Smooth muscle cell (in vitro differentiated cells): Measurements from ENCODE around the gene MPLKIP. TPM values are rescaled to one million over a fixed set of nuclear protein-coding genes. Genes with fewer than 3 reads are reported as not detected.

ENCODE experiments used
- DNase-seq: peaks from one replicate; lab custom pipeline; 2025; ENCODE audit not compliant: unreplicated experiment; lab: John Stamatoyannopoulos, UW
- H2AFZ ChIP-seq: fragments of 200-600 bp; sonication (generic); 2 replicates; pipeline ENCODE4 v1.6.0; 2016; ENCODE audit warnings: antibody characterized with exemption, low read depth, mild to moderate bottlenecking
- H3F3A ChIP-seq: fragments of 200-600 bp; sonication (generic); 2 replicates; pipeline ENCODE4 v1.6.0; 2017; ENCODE audit warnings: antibody characterized with exemption, low read depth
- H3K27ac ChIP-seq: fragments of 200-600 bp; sonication (generic); 2 replicates; pipeline ENCODE4 v1.5.1; 2016; ENCODE audit warnings: low read depth, mild to moderate bottlenecking
- H3K27me3 ChIP-seq: fragments of 200-600 bp; sonication (generic); 2 replicates; pipeline ENCODE4 v1.6.1; 2016; ENCODE audit warnings: low read depth, mild to moderate bottlenecking
- H3K36me3 ChIP-seq: fragments of 200-600 bp; sonication (generic); 2 replicates; pipeline ENCODE4 v1.5.1; 2016; ENCODE audit warnings: low read depth
- H3K4me1 ChIP-seq: fragments of 200-600 bp; sonication (generic); 2 replicates; pipeline ENCODE4 v1.5.1; 2016; ENCODE audit warnings: low read depth
- H3K4me2 ChIP-seq: fragments of 200-600 bp; sonication (generic); 2 replicates; pipeline ENCODE4 v1.6.0; 2016; ENCODE audit warnings: mild to moderate bottlenecking
- H3K4me3 ChIP-seq: fragments of 200-600 bp; sonication (generic); 2 replicates; pipeline ENCODE4 v1.5.1; 2016; ENCODE audit warnings: mild to moderate bottlenecking
- H3K79me2 ChIP-seq: fragments of 200-600 bp; sonication (generic); 2 replicates; pipeline ENCODE4 v1.6.0; 2016; ENCODE audit warnings: low read depth, mild to moderate bottlenecking
- H3K9ac ChIP-seq: fragments of 200-600 bp; sonication (generic); 2 replicates; pipeline ENCODE4 v1.6.0; 2016; ENCODE audit warnings: low read depth
- H3K9me3 ChIP-seq: fragments of 200-600 bp; sonication (generic); replicated peaks from 2 replicates; pipeline ENCODE4 v1.5.1; 2016; ENCODE audit warnings: low read depth
- H4K20me1 ChIP-seq: fragments of 200-600 bp; sonication (generic); 2 replicates; pipeline ENCODE4 v1.6.0; 2016; ENCODE audit warnings: low read depth
- WGBS: methylation state at CpG from one replicate; pipeline ENCODE4 v1.1.7; 2016; ENCODE audit warnings: low lambda C conversion rate; 5-methylcytosine and 5-hydroxymethylcytosine counted together
- polyA plus RNA-seq: library from polyadenylated mRNA; unstranded; fragments of >200 nt; fragmentation: Nextera tagmentation; extraction: Ambion mirVana; gene quantifications from 2 replicates; pipeline ENCODE4 v1.2.1, GENCODE V29; 2016
- total RNA-seq: library from RNA; depleted of rRNA; stranded (reverse); fragments of >200 nt; gene quantifications from 2 replicates; pipeline ENCODE4 v1.2.3, GENCODE V29; 2014
- TF ChIP-seq, protein P1 (sequence below): fragments of 200-600 bp; sonication (generic); IDR thresholded peaks from 2 replicates; pipeline ENCODE4 v1.5.1; 2017; ENCODE audit warnings: borderline replicate concordance, mild to moderate bottlenecking, antibody characterized with exemption; ENCODE audit not compliant: insufficient read depth, poor library complexity, severe bottlenecking

MPLKIP gene
- total and polyA plus RNA-seq, 2 experiments from 2014 or later, result 38.0 to 40.3 TPM

DNA sequence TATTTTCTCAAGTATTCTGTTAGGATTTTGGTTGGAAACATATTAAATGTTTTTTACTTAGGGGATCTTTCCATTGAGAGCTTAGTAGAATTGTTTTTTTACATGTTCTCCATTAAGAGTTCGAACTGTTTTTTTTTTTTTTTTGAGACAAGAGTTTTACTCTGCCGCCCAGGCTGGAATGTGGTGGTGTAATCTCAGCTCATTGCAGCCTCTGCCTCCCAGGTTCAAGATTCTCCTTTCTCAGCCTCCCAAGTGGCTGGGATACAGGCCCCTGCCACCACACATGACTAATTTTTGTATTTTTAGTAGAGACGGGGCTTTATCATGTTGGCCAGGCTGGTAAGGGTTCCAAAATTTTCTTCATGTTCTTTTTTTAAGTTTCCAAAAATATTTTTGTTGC is 33.2 kb downstream of the MPLKIP start:
- Histone ChIP-seq H3K9ac (no peak overlapping the region), H3F3A (no peaks in the 10 kb centered on the region), H3K4me3 (no peak overlapping the region), H3K79me2 (no peaks in the 10 kb centered on the region), H3K4me1 (no peaks in the 10 kb centered on the region), H3K36me3 (peaks cover 3% of the 10 kb centered on the region), H4K20me1 (peaks cover 39% of the 10 kb centered on the region), H3K27ac (no peak overlapping the region), H3K4me2 (no peak overlapping the region), H2AFZ (no peak overlapping the region), H3K9me3 (no peaks in the 10 kb centered on the region), H3K27me3 (no peaks in the 10 kb centered on the region)
- TF ChIP-seq, protein P1, sequence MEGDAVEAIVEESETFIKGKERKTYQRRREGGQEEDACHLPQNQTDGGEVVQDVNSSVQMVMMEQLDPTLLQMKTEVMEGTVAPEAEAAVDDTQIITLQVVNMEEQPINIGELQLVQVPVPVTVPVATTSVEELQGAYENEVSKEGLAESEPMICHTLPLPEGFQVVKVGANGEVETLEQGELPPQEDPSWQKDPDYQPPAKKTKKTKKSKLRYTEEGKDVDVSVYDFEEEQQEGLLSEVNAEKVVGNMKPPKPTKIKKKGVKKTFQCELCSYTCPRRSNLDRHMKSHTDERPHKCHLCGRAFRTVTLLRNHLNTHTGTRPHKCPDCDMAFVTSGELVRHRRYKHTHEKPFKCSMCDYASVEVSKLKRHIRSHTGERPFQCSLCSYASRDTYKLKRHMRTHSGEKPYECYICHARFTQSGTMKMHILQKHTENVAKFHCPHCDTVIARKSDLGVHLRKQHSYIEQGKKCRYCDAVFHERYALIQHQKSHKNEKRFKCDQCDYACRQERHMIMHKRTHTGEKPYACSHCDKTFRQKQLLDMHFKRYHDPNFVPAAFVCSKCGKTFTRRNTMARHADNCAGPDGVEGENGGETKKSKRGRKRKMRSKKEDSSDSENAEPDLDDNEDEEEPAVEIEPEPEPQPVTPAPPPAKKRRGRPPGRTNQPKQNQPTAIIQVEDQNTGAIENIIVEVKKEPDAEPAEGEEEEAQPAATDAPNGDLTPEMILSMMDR, result no peak
- 88% methylated on average over 3 of the region's 3 CpGs for WGBS
- DNase-seq, result no peak

DNA sequence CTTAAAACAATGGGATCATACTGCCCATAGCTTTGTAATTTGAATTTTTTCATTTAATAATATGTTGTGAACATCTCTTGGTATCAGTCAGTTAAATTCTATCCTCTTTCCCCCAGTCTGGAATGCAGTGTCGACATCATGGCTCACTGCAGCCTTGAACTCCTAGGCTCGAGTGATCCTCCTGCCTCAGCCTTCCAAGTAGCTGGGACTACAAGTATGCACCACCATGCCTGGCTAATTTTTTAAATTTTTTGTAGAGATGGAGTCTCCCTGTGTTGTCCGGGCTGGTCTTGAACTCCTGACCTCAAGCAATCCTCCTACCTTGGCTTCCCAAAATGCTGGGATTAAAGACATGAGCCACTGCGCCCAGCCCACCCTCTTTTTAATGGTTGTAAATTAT is 34.6 kb downstream of the MPLKIP start:
- Histone ChIP-seq H3K27ac (no peak overlapping the region), H3K79me2 (no peaks in the 10 kb centered on the region), H3K9ac (no peak overlapping the region), H2AFZ (no peak overlapping the region), H4K20me1 (peaks cover 51% of the 10 kb centered on the region), H3K9me3 (no peaks in the 10 kb centered on the region), H3F3A (no peaks in the 10 kb centered on the region), H3K4me3 (no peak overlapping the region), H3K4me2 (no peak overlapping the region), H3K4me1 (no peaks in the 10 kb centered on the region), H3K27me3 (no peaks in the 10 kb centered on the region), H3K36me3 (peaks cover 11% of the 10 kb centered on the region)
- 97% methylated on average over 4 of the region's 4 CpGs for WGBS
- DNase-seq, result no peak
- TF ChIP-seq, protein P1, result no peak

DNA sequence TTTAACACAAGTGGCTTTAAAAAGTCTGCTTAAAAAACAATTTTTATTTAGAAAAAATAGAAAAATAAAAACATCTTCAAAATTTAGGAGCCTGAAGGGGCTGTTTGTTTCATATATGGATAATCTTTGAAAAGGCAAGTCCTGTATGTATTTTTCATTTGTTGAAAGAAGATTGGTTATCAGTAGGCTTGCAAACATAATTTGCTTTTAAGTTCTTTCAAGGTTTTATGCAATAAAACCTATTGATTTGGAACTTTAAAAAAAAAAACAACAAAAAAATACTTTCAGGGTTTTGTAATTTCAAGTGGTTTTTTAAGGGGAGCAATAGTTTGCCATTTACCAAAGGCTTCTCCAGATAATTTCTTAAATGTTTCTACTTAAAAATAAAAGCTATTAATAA is 35.6 kb downstream of the MPLKIP start:
- Histone ChIP-seq H3K36me3 (peaks cover 12% of the 10 kb centered on the region), H3K27ac (no peak overlapping the region), H3K9me3 (no peaks in the 10 kb centered on the region), H3F3A (no peaks in the 10 kb centered on the region), H3K9ac (no peak overlapping the region), H3K79me2 (no peaks in the 10 kb centered on the region), H3K4me1 (no peaks in the 10 kb centered on the region), H3K4me2 (no peak overlapping the region), H3K4me3 (no peak overlapping the region), H4K20me1 (peaks cover 46% of the 10 kb centered on the region), H3K27me3 (no peaks in the 10 kb centered on the region), H2AFZ (no peak overlapping the region)
- DNase-seq, result no peak
- TF ChIP-seq, protein P1, result no peak

DNA sequence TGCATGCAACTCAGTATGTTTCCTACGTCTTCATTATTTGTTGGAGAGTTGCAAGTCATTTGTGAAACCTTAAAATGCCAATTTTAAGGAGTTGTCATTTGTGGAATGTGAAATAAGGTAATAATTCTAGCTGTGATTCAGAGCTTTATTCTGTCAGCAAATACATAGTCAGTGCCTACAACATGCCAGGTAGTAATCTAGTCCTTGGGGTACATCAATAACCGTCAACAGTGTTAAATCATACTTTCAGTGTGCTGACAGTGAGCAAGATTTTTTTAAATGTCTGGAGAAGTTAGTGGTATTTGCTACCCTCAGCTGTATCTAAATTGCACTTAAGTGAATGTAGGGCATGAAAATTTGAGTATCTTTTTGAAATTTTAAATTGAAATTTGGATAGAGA is 36.7 kb downstream of the MPLKIP start:
- no peak overlapping the region for H3K27ac ChIP-seq
- WGBS, result 81% methylated on average over 2 of the region's 2 CpGs
- no peak overlapping the region for H3K4me2 ChIP-seq
- no peaks in the 10 kb centered on the region for H3K4me1 ChIP-seq
- H3F3A ChIP-seq, result no peaks in the 10 kb centered on the region
- no peak overlapping the region for H2AFZ ChIP-seq
- H3K36me3 ChIP-seq, result peaks cover 19% of the 10 kb centered on the region
- no peaks in the 10 kb centered on the region for H3K27me3 ChIP-seq
- peaks cover 42% of the 10 kb centered on the region for H4K20me1 ChIP-seq
- H3K79me2 ChIP-seq, result no peaks in the 10 kb centered on the region
- no peak overlapping the region for H3K4me3 ChIP-seq
- TF ChIP-seq, protein P1, result no peak
- no peak overlapping the region for H3K9ac ChIP-seq
- DNase-seq, result no peak
- no peaks in the 10 kb centered on the region for H3K9me3 ChIP-seq
